ENCODE data around the gene PICK1.

The PICK1 gene

GRCh38 chr22:38056969-38057891 lies at the start of gene PICK1:
PICK1 (plus strand) TSS chr22:38057404; CDS start chr22:38057810, 406 bp downstream.
- peak; percentile 99 for DNase-seq

DNA sequence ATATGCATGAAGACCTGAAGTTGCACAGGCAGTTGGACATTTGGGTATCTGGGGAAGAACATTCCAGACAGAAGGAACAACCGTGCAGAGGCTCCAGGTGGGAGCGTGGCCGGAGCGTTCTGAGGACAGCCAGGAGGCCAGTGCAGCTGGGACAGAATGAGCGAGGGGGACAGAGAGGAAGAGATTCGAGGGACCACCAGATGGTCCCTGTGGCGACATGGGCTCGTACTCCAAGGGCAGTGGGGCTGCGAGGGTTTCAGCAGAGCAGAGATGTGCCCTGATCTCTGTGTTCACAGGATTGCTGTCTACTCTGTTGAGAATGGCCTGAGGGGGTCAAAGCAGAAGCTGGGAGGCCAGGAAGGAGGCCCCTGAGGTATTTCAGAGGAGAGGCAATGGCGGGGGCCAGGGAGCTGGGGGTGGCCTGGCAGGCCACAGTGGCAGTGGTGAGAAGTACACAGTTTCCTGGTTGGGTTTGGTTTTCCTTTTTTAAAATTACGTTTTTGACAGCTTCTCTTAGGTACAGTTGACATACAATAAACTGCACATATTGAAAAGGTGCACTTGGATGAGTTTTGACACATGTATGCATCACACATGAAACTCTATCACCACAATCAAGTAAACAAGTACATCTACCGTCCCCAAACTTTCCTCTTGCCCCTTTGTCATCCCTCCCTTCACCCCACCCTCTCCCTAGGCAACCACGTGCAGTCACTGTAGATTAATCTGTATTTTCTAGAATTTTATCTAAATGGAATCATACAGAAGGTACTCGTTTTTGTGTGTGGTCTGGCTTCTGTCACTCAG lies 48.0 kb upstream of the PICK1 start:
- no peak for DNase-seq

DNA sequence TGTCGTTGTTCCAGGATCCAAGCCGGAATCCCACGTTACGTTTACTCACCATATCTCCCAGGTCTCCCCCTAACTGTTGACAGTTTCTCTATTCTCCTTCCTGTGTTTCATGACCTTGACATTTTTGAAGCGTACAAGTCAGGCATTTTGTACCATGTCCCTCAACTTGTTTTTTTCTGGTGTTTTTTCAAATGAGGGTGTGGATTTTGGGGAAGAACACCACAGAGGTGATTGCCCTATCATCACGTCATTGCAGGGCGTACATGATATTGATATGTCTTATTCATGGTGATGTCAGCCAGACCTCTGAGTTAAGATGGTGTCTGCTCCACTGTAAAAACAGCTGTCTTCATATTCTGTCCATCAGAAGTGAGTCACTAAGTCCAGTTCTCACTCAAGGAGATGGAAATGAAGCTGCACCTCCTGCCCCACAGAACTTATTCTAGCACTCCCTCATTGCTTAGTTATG lies 44.6 kb upstream of the PICK1 start:
- DNase-seq, result no peak

DNA sequence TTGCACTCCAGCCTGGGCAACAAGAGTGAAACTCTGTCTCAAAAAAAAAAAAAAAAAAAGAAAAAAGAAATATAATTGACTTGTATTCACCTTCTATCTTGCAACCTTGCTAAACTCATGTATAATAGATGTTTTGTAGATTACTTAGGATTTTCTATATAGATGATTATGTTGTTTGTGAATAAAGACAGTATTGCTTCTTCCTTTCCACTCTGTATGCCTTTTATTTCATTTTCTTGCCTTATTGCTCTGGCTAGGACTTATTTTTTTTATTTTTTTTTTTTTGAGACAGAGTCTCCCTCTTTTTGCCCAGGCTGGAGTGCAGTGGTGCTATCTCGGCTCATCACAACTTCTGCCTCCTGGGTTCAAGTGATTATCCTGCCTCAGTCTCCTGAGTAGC lies 43.1 kb upstream of the PICK1 start:
- no peak for DNase-seq

- peak; percentile 14 for DNase-seq
These were observed 40.7 kb upstream of the PICK1 start for GRCh38 chr22:38016182-38017151.

DNA sequence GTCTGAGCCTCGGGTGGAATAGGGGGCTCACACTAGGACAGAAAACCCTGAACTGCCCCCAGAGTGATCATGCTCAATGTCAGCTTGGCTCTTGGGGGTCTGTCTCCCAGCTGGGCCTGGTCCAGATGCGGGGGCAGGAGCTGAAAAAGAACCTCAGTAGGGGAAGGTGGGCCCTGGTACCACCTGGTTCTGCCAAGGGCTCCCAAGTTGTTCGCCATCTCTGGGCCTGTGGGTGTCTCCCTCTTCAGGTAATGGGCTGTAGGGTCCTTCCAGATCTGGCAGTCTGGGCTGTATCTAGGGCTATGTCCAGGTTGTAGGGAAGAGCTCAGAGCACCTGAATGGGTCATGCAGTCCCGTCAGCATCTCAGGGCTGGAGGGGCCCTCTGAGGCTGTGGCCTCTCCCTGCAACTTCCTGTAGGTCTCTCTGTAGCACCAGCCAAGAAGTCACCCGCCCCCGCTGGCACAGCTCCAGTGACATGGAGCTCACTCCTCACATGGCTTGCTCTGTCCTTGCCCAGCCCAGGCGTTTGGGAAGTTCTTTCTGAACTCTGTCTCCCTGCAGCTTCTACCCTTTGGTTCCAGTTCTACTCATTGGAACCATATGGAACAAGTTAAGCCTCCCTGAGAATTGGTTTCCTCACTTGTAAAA lies 39.8 kb upstream of the PICK1 start:
- DNase-seq, result no peak

DNA sequence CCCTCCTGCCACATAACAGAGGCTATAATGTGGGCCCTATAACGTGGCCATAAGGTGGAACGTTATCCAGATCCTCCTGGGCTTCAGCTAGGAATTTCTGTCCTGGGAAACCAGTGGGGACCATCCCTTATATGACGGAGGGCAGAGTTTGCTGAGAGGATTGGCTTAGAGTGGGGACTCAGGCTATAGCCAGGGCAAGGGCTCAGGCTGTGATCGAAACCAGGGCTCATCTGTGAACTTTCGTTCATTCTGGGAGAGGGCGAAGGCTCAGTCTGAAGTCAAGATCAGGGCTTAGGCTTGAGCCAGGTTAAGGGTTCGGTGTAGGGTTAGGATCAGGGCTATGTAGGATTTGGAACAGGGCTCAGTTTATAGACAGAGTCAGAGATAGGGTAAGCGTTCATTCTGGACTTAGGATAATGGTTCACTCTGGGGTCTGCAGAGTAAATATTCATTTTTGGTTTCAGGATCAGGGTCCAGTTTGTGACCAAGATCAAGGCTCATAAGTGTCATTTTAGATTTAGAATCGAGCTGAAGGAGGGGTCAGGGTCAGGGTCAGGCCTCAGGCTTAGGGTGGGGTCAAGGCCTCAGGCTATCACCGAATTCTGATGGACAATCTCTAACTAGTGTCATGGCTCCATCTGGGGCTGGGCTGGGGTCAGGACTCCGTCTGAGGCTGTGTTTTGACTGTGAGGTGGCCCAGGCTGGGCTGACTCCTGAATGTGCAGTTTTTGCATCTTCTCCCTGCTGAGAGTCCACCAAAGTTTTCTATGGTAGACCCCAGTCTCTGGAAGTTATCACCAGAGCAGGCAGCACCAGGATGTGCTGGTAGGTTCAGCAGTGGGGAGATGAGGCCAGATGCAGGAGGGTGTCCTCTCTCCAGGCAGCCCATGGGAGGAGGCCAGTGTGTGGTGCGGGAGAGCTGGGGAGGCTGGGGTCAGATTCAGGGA lies 39.0 kb upstream of the PICK1 start:
- no peak for DNase-seq

DNA sequence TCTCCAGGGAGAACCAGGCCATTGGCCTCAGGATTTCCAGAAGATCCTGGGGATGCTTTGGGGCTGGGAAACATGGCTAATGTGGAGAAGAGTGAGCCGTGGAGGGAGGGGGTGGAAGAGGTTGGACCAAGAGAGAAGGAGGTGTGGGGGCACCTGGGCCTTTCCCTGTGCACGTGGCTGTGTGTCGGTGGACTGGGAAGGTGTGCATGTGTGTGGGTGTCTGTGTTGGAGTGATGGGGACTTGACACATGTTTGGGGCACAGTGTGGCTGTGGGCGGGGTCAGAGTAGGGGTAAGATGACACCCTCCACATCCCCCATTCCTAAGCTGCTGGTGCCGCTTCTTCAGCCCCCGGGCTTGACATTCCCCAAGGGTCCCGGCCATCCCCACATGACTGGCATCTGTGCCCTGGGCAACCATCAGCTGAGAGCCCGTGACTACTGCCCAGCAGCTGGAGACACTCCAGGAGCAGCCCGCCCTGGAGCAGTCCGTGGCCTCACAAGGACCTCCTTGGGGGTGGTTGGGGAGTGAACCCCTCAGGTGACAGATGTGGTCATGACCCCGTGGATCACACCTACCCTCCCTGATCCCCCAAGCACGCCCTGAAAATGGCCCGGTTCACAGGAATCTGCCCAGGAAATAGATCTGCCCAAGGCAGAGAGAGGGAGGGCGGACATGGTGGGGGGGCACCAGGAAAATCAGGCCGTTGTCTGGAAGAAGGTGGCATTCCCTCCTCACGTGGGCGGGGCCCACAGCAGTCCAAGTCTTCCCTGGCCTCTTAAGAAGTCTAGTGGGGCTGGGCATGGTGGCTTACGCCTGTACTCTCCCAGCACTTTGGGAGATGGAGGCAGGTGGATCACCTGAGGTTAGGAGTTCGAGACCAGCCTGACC lies 38.0 kb upstream of the PICK1 start:
- no peak for DNase-seq

DNA sequence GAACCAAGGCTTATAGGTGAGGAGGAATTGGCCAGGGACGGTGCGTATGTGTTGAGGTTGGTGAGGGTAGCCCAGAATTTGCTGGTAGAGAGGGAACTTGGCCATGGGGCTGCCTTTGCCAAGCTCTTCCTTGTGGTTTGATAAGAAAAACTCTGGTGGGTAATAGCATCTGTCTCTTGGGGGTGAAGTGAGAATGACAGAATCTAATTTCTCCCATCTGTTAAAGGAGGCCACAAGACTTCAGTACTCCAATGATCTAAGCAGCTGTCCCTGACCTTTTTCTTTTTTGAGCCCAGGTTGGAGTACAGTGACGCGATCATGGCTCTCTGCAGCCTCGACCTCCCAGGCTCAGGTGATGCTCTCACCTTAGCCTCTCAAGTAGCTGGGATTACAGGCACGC lies 36.0 kb upstream of the PICK1 start:
- peak; percentile 60 for DNase-seq

GRCh38 chr22:38023045-38023444 lies 34.2 kb upstream of the PICK1 start:
- no peak for DNase-seq

DNA sequence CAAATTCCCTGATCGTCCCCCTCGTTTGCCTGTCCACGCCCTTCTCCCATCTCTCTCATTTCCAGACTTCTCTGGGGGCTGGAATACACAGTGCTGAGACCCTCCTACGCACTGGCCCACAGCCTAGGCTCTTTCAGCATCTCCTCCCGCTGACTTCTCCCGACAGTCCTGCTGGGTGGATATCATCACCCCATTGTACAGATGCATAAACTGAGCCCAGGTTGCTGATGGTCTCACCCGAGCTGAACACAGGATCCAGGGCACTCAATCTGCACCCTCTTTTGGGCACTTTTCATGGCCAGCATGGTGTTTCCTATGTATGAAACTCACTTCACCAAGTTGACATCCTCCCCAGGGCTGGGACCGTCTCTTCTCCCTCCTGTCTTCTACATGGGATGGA lies 31.7 kb upstream of the PICK1 start:
- DNase-seq, result no peak

GRCh38 chr22:38026130-38027111 lies 30.8 kb upstream of the PICK1 start:
- DNase-seq, result no peak

DNA sequence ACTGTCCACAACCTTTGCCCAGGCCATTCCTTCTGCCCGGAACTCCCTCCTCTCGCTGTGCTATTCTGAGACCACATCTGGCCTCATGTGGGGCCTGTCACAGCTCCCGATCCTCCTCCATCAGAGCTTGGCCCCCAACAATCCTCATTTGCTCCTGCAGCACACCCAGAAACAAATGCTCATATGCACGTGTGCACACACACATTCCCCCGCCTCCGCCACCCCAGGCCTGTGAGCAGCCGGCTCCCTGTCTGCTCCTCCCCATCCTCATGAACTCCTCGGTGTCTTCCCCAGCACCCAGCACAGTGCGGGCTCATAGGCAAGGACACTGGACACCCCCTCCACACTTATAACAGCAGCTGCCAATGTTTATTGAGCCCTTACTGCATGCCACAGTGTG lies 29.7 kb upstream of the PICK1 start:
- no peak for DNase-seq

GRCh38 chr22:38028344-38029130 lies 28.7 kb upstream of the PICK1 start:
- no peak for DNase-seq

DNA sequence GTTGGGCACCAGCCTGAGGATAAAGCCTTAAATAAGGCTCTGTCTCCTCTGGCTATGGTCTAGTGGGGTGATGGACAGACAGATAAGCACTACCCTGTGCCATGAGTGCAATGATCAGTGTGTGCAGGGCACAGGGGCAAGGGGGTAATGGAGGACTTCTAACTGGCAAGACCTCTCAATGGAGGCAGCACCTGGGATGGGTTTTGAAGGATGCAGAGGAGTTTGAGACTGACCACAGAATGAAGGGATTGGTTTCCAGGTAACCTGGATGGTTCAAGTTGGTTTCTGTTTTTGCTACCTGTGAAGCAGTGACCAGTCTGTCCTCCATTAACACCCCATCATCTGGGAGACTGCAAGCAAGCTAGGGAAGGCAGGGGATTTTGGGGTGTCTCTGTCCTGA lies 27.8 kb upstream of the PICK1 start:
- no peak for DNase-seq

DNA sequence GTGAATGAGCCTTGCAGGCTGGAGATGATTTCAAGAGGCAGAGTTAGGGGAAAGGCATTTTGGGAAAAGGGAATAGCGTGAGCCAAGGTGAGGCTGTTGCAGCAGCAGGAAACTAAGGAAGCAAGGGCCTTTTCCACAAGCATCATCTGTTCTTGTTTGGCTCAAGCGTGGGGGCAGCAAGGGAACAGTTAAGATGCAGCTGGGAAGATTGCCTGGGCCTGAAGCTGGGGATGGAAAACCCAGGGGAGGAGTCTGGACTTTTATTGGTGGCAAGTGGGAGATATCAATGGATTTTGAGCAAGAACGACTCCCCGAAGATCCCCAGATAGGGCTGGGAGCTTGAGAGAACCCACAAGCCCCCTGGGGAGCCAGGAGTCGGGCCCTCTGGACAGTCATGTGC lies 27.3 kb upstream of the PICK1 start:
- DNase-seq, result no peak

DNA sequence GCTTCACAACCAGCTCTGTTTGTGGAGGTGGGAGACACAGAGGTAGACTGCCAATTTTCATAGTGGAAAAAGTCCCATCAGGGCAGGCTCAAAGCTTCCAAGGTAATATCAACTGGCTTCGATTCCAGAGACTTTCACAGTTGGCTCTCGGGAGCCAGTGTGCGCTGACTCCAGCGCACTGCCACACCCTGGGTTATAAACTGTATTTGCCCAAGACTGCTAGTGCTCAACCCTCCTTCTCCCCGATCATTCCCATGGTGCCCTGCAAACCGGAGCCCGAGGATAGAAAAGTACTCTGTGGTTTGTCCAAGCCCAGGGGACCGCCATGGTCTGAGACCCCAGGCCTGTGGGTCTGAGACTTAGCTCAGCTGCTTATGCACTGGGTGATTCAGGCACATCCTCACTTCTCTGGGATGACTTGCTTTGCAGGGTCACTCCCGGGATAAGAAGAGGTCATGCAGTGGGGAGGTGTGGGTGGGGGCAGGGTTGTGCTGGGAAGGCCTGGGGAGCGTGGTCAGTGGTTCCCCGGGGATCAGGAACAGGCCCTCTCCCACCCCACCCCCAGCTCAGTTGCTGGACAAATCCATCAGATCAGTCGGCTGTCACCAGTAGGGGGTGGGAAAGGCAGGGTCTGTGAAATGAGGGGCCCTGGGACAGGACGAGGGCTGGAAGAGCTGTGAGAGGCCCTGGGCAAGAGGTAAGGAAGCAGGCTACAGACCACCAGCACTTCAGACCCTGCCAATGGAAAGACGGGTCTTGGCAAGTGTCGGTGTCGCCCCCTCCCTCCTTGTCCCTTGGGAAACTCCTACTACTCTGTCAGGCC lies 26.7 kb upstream of the PICK1 start:
- DNase-seq, result no peak

All from NCI-H2171 (cell line).